Epithelial cell of proximal tubule (primary cell): Measurements from ENCODE around the gene CEACAM4. TPM values are rescaled to one million over a fixed set of nuclear protein-coding genes. Genes with fewer than 3 reads are reported as not detected.

Source experiments
- DNase-seq: peaks from one replicate; pipeline ENCODE4 v3.0.0-alpha.2; 2011; ENCODE audit warnings: low read depth
- H3K4me3 ChIP-seq: 2 replicates; pipeline ENCODE4 v1.5.1; 2011; ENCODE audit warnings: low read depth, mild to moderate bottlenecking, low read length
- total RNA-seq: library from RNA; depleted of rRNA; stranded (reverse); fragments of >200 nt; gene quantifications from 2 replicates; pipeline ENCODE4 v1.2.3, GENCODE V29; 2015
- TF ChIP-seq, protein P1 (sequence below): conservative IDR thresholded peaks from 2 replicates; pipeline ENCODE4 v1.5.1; 2012; ENCODE audit warnings: low read depth, mild to moderate bottlenecking, low read length

Gene CEACAM4
- total RNA-seq, 1 donor from 2014 or later = not detected

DNA sequence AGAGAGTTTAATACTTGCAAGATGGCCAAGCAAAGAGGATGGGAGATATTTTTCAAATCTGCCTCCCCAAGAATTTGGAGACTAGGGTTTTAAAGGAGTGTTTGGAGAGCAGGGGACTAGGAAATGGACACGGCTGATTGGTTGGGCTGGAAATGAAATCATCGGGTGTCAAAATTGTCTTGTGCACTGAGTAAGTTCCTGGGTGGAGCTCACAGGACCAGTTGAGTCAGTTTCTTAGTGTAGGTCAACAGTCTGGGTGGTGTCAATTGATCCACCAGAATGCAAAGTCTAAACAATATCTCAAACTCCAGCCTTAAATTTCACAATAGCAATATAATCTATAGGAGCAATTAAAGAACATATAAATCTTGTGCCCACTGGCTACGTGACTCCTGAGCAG lies 23.0 kb upstream of the CEACAM4 start:
- TF ChIP-seq, protein P1, sequence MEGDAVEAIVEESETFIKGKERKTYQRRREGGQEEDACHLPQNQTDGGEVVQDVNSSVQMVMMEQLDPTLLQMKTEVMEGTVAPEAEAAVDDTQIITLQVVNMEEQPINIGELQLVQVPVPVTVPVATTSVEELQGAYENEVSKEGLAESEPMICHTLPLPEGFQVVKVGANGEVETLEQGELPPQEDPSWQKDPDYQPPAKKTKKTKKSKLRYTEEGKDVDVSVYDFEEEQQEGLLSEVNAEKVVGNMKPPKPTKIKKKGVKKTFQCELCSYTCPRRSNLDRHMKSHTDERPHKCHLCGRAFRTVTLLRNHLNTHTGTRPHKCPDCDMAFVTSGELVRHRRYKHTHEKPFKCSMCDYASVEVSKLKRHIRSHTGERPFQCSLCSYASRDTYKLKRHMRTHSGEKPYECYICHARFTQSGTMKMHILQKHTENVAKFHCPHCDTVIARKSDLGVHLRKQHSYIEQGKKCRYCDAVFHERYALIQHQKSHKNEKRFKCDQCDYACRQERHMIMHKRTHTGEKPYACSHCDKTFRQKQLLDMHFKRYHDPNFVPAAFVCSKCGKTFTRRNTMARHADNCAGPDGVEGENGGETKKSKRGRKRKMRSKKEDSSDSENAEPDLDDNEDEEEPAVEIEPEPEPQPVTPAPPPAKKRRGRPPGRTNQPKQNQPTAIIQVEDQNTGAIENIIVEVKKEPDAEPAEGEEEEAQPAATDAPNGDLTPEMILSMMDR = no peak
- H3K4me3 ChIP-seq = no peak overlapping the region
- DNase-seq = no peak

DNA sequence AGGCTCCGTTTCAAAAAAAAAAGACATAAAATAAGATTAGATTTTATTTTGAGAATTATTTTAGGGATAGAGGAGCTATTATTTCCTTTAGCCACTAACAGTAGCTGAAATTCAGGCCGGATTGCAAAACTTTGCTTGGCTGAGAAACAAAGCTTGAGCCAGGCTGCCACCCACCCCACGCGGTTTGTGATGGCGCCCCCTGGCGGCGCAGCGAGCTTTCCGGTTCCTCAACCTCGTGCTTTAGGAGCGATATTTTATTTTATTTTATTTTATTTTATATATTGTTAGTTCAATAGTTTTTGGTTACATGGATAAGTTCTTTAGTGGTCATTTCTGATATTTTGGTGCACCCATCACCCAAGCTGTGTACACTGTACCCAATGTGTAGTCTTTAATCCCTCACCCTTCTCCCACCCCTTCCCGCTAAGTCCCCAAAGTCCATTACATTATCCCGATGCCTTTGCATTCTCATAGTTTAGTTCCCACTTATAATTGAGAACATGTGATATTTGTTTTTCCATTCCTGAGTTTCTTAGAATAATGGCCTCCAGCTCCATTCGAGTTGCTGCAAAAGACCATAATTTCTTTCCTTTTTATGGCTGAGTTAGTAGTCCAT lies 19.8 kb upstream of the CEACAM4 start:
- H3K4me3 ChIP-seq = no peak overlapping the region
- DNase-seq = no peak
- TF ChIP-seq, protein P1 = peak; percentile 54

DNA sequence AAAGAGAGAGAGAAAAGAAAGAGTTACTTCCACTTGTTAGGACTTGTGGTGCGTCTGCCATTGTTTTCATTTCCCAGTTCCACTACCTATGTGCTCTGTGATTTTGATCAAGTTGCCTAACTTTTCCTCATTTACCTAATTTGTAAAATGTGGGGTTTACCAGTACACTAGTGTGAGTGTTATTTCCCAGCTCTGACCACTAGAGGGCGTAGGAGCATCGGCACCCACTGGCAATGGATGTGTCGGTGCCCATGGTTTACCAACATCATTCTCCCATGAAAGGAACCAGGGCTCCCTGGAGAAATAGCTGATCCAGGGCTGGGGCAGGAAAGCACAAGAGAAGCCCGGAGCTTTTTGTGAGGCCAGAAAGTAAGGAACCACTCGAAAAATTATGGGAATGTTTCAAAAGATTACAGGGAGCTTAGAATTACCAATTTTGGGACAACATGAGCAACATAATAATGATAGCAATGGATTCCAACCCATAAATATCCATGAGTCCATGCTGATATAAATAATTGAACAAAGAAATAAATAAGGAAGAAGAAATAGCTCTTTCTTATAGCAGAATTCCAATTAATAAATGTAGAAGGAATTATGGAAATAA lies 15.1 kb upstream of the CEACAM4 start:
- no peak overlapping the region for H3K4me3 ChIP-seq
- TF ChIP-seq, protein P1 = peak; percentile 95

DNA sequence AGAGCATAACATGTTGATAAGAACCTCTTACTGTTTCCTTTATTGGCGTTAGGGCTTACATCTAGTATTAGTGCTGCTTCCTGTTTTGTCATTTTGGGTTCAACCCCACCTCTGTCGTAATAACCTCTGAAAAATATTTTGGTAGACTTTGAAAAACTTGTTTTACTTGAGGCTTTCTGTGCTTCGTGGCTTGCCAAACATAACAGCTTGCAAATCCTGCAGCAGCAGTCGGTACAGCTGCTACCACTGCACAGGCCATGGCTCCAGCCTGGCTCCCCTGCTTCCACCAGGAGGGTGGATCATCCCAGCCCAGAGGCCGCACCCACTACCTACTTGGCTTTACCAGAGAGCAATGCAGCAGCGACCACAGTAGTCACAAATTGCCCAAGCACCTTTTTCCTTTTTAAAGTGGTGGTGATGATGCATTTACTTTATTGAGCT lies 11.8 kb upstream of the CEACAM4 start:
- H3K4me3 ChIP-seq = no peak overlapping the region
- TF ChIP-seq, protein P1 = no peak
- no peak for DNase-seq

More for the DNA sequence above, 15.1 kb upstream of the CEACAM4 start:
- DNase-seq = no peak

DNA sequence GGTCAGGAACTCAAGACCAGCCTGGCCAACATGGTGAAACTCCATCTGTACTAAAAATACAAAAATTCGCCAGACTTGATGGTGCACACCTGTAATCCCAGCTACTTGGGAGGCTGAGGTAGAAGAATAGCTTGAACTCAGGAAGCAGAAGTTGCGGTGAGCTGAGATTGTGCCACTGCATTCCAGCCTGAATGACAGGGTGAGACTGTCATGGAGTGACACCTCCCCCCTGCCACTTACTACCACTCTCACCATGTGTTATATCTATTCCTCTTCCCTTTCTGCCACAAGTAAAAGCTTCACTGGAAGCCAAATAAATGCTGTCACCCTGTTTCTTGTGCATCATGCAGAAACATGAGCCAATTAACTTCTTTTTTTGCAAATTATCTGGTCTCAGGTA lies 10.6 kb upstream of the CEACAM4 start:
- no peak for DNase-seq
- no peak overlapping the region for H3K4me3 ChIP-seq
- TF ChIP-seq, protein P1 = no peak

DNA sequence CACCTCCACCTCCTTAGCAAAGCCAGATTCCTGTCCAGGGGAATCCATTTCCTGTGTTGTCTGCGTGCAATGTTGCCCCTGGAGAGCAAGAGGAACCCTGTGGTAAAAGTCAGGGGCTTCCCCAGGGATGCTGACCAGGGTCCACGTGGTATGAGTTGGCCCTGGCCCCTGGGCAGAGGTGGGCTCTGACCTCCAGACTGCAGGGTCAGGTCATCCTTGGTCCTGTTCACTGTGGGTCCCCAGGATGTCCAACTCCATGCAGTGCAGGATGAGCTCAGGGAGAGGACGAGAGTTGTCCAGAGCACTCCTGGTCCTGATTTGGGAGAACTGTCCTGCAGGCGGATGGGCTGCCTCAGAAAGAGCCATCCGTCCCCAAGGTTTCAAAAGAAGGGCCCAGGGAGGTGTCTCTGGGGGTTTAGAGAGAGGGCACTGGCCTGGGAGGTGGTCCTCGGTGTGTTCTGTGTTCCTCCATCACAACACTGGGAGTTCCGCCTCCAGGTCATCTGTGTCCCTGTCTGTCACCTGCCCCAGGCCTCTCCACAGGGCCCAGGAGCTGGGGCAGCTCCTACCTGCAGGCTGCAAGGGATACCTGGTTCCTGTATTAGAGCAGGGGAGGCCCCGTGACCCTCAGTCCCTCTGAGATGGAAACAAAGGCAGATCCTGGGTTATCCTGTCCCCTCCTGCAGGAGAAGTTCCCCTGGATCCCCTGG lies 1.2 kb upstream of the CEACAM4 start:
- no peak overlapping the region for H3K4me3 ChIP-seq

More for the DNA sequence above, 1.2 kb upstream of the CEACAM4 start:
- TF ChIP-seq, protein P1 = no peak
- DNase-seq = no peak
